Measurements from ENCODE around the gene PUS7.

The PUS7 gene

DNA sequence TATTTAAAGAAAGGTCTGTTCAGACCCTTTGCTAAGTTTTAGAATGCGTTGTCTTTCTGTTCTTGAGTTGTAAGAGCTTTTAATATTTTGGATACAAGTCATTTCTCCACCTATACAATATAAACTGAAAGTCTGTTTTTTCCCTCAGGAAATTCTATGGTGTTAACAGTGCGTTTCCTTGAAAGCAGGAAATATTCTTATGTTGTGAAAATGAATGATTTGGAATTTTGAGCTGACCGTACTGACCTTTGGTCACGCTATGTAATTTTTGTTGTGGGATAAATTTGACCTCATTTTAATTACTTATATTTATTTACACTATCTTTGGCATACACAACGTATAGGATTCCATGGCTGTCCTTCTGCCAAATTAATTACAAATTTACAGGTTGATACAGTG, 43.5 kb downstream of the PUS7 start:
- TF ChIP-seq, protein P1, sequence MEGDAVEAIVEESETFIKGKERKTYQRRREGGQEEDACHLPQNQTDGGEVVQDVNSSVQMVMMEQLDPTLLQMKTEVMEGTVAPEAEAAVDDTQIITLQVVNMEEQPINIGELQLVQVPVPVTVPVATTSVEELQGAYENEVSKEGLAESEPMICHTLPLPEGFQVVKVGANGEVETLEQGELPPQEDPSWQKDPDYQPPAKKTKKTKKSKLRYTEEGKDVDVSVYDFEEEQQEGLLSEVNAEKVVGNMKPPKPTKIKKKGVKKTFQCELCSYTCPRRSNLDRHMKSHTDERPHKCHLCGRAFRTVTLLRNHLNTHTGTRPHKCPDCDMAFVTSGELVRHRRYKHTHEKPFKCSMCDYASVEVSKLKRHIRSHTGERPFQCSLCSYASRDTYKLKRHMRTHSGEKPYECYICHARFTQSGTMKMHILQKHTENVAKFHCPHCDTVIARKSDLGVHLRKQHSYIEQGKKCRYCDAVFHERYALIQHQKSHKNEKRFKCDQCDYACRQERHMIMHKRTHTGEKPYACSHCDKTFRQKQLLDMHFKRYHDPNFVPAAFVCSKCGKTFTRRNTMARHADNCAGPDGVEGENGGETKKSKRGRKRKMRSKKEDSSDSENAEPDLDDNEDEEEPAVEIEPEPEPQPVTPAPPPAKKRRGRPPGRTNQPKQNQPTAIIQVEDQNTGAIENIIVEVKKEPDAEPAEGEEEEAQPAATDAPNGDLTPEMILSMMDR (IDR thresholded peaks at IDR 0.05; ENCODE audit: low read depth, low read length, missing control alignments), result no peak
- H3K4me3 ChIP-seq (replicated peaks; ENCODE audit: low read depth, low read length), result no peak overlapping the region
- no peak for DNase-seq (ENCODE audit: extremely low read depth, low read depth)

DNA sequence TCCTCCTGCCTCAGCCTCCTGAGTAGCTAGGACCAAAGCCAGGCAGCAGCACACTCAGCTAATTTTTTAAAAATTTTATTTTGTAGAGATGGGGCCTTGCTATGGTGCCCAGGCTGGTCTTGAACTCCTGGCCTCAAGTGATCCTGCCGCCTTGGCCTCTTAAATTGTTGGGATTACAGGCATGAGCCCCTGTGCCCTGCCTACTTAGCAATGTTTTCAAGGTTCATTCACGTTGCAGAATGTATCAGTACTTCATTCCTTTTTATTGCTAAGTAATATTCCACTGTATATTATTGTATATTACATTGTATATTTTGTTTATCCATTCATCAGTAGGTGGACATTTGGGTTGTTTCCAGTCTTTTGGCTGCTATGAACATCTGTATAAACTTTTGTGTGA, 44.2 kb downstream of the PUS7 start:
- H3K4me3 ChIP-seq (replicated peaks; ENCODE audit: low read depth, low read length), result no peak overlapping the region
- TF ChIP-seq, protein P1 (IDR thresholded peaks at IDR 0.05; ENCODE audit: low read depth, low read length, missing control alignments), result no peak
- no peak for DNase-seq (ENCODE audit: extremely low read depth, low read depth)

DNA sequence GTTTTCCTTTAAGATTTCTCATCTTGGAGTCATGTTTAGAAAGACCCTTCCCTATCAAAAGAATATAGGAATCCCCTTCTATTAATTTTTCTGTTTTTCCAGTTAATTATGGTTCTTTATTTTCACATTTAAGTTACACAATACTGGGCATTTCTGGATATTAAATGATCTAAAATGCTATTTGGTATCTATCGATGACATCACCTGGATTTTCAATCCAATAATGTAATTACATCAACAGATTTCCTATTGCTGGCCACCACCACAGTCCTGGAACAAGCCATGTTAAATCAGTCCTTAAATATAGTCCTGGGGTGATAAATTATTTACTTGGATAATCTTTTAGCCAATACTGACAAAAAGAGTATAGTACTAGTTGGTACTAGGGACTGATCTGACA, 48.0 kb downstream of the PUS7 start:
- no peak overlapping the region for H3K4me3 ChIP-seq (replicated peaks; ENCODE audit: low read depth, low read length)
- DNase-seq (ENCODE audit: extremely low read depth, low read depth), result no peak
- TF ChIP-seq, protein P1 (IDR thresholded peaks at IDR 0.05; ENCODE audit: low read depth, low read length, missing control alignments), result no peak

DNA sequence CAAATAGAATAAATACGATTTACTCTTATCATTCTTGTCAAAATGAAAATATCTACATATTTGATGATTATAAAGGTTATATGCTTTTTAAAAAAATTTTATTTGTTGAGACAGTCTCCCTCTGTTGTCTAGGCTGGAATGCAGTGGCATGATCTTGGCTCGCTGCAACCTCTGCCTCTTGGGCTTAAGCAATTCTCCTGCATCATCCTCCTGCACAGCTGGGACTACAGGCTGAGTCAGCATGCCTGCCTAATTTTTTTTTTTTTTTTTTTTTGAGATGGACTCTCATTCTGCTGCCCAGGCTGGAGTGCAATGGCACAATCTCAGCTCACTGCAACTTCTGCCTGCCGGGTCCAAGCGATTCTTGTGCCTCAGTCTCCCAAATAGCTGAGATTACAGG, 48.9 kb downstream of the PUS7 start:
- no peak overlapping the region for H3K4me3 ChIP-seq (replicated peaks; ENCODE audit: low read depth, low read length)
- peak; percentile 25 for DNase-seq (ENCODE audit: extremely low read depth, low read depth)
- TF ChIP-seq, protein P1 (IDR thresholded peaks at IDR 0.05; ENCODE audit: low read depth, low read length, missing control alignments), result no peak

DNA sequence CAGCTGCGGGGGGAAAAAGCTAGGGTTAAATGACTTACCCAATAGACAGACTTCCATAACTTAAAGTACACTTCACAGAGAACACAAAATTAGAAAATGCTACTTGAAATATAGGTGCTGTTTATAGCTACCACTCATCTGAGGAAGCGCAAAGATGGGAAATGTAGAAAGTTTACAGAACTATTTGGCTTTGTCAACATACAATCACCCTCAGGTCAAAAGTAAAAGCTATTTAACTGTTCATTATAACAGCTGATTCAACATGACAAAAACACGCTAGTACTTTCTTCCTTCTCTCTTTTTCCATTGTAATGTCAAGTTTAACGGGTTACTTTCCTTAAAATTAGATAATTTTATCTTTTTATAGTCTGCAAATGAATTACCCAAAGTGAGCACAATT, 51.2 kb downstream of the PUS7 start:
- TF ChIP-seq, protein P1 (IDR thresholded peaks at IDR 0.05; ENCODE audit: low read depth, low read length, missing control alignments), result no peak
- no peak for DNase-seq (ENCODE audit: extremely low read depth, low read depth)
- H3K4me3 ChIP-seq (replicated peaks; ENCODE audit: low read depth, low read length), result no peak overlapping the region

DNA sequence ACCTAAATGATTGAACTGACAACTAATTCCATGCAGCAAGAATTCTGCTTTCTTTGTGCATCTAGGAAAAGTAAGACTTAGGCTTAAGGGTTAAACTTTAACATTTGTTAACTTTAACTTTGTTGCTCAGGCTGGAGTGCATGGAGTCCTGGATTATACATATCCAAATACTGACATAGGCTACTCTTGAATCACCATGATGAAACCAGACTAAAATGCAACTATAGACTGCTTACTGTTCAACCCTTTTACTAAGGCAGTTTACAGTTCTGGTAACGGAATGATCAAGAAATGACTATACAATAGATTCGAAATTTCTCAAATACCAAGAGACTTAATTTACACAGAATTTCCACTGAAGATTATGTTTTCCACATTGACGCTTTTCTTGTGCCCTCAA, 52.0 kb downstream of the PUS7 start:
- H3K4me3 ChIP-seq (replicated peaks; ENCODE audit: low read depth, low read length), result no peak overlapping the region
- no peak for DNase-seq (ENCODE audit: extremely low read depth, low read depth)
- TF ChIP-seq, protein P1 (IDR thresholded peaks at IDR 0.05; ENCODE audit: low read depth, low read length, missing control alignments), result no peak

DNA sequence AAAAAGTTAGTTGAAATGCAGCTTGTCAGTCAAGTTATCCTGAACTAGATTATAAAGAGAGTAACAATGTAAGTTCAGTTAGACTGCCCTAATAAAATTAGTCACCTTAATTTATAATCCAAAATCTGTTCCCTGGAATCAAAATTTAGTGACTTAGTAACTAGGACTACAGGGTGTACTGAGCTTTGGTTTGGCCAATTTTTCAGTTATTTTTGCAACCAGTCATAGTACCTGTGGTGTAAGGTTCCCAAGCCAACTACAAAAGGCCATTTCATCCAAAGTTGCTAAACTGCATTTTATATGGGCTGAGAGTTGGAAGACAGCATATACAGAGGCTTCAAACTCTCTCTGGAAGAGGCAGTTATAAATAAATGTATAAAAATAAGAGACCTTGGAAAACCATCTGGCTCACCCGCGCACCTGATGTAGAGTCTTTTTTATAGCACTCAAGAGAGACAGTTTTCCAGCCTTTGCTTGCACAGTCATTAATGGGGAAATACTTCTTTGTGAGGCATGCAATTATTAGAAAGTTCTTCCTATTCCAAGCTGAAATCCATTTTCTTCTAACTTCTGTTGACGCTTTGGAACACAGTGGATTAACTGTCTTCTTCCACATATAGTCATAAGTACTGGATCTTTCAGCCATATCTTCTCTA, 59.2 kb downstream of the PUS7 start:
- TF ChIP-seq, protein P1 (IDR thresholded peaks at IDR 0.05; ENCODE audit: low read depth, low read length, missing control alignments), result no peak
- no peak for DNase-seq (ENCODE audit: extremely low read depth, low read depth)
- no peak overlapping the region for H3K4me3 ChIP-seq (replicated peaks; ENCODE audit: low read depth, low read length)
